Right lobe of liver (tissue), 4 donors: Measurements from ENCODE around the gene APMAP.

Source experiments
- POLR2A ChIP-seq: fragments of 450-650 bp; IDR thresholded peaks from one replicate; pipeline ENCODE4 v1.6.1; 2017; ENCODE audit warnings: antibody characterized with exemption, mild to moderate bottlenecking
- TF ChIP-seq, protein P1 (sequence below), 4 donors: fragments of 200-600 bp in 3 of 4; fragments of 450-650 bp in 1 of 4; IDR thresholded peaks; one replicate each; pipeline versions ENCODE4 v1.5.1 to v1.8.0; 2016 to 2022; ENCODE audit warnings: antibody characterized with exemption in 4 of 4, mild to moderate bottlenecking in 2 of 4
- donor health status: DM: no; HTN: no; CAD: no.
- donor health status: DM: no; HTN: no; CAD: no.
- donor health status: DM: no; HTN: yes; CAD: no.

DNA sequence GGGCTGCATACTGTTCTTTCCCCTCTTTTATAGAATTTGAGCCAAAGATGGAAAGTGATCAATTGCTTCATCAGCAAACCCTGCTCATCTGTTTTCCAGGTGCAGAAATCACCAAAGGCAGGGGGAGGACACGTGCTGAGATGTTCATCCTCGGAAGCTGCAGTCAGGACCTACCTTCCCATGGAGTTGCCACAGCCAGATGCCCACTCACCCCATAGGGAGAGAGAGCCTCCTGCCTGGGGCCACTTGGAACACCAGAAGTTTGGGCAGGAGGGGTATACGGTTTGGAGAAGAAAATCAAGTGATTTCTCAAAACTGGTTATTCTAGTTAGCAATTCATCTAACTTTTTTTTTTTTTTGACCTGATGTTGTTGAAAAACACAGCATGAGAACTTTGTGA is 48.8 kb downstream of the APMAP start:
- TF ChIP-seq, protein P1, sequence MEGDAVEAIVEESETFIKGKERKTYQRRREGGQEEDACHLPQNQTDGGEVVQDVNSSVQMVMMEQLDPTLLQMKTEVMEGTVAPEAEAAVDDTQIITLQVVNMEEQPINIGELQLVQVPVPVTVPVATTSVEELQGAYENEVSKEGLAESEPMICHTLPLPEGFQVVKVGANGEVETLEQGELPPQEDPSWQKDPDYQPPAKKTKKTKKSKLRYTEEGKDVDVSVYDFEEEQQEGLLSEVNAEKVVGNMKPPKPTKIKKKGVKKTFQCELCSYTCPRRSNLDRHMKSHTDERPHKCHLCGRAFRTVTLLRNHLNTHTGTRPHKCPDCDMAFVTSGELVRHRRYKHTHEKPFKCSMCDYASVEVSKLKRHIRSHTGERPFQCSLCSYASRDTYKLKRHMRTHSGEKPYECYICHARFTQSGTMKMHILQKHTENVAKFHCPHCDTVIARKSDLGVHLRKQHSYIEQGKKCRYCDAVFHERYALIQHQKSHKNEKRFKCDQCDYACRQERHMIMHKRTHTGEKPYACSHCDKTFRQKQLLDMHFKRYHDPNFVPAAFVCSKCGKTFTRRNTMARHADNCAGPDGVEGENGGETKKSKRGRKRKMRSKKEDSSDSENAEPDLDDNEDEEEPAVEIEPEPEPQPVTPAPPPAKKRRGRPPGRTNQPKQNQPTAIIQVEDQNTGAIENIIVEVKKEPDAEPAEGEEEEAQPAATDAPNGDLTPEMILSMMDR (IDR thresholded peaks at IDR 0.05): no peak
- no peak for TF ChIP-seq POLR2A
